Muscle layer of duodenum (tissue), 2 donors: ENCODE data around the gene ERCC6L2.

Experiments
- H3K27ac ChIP-seq: one replicate; pipeline ENCODE4 v1.7.0; 2013; ENCODE audit warnings: mild to moderate bottlenecking, low read length
- H3K27me3 ChIP-seq: one replicate; pipeline ENCODE4 v1.7.0; 2013; ENCODE audit warnings: low read depth, mild to moderate bottlenecking, control low read depth, low read length
- H3K36me3 ChIP-seq, 2 donors: one replicate each; pipeline ENCODE4 v1.7.0; 2013; ENCODE audit warnings: low read length in 2 of 2, control low read depth in 1 of 2, mild to moderate bottlenecking in 1 of 2; ENCODE audit not compliant: insufficient read depth in 2 of 2, control insufficient read depth in 1 of 2
- H3K4me1 ChIP-seq, 2 donors: one replicate each; pipeline ENCODE4 v1.7.0; 2013; ENCODE audit warnings: low read length in 2 of 2, mild to moderate bottlenecking in 2 of 2, control low read depth in 1 of 2, moderate library complexity in 1 of 2; ENCODE audit not compliant: insufficient read depth in 2 of 2, control insufficient read depth in 1 of 2
- H3K4me3 ChIP-seq, 2 donors: one replicate each; pipeline ENCODE4 v1.7.0; 2013; ENCODE audit warnings: low read length in 2 of 2, low read depth in 1 of 2, mild to moderate bottlenecking in 1 of 2
- H3K9me3 ChIP-seq, 2 donors: one replicate each; pipeline ENCODE4 v1.7.0; 2013; ENCODE audit warnings: low read length in 2 of 2, control low read depth in 1 of 2, mild to moderate bottlenecking in 1 of 2; ENCODE audit not compliant: control insufficient read depth in 1 of 2
- donor health status: healthy.

The ERCC6L2 gene

DNA sequence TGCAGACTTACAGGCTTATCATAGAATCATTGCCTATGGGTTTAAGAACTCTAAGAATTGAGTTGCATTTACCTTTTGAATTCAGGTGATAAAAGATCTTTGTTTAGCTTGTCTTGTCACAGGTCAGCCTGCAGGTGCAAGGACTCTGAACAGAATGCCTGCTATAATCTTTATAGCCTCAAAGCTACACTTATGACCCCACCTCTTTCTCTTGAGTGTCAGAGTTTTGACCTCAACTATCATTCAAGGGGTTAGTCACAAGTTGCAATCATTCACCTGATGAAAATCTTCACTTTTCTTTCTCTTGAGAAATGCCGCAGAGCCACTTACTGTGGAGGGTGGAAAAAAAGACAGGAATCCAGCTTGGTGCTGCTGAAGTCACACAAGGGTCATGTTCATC is 49.5 kb downstream of the ERCC6L2 start:
- no peaks in the 10 kb centered on the region for H3K4me1 ChIP-seq
- H3K9me3 ChIP-seq, result no peaks in the 10 kb centered on the region
- no peak overlapping the region for H3K27ac ChIP-seq
- no peaks in the 10 kb centered on the region for H3K27me3 ChIP-seq
- H3K36me3 ChIP-seq, result peaks cover 35 to 36% of the 10 kb centered on the region in 2 donors
- H3K4me3 ChIP-seq, result no peak overlapping the region

DNA sequence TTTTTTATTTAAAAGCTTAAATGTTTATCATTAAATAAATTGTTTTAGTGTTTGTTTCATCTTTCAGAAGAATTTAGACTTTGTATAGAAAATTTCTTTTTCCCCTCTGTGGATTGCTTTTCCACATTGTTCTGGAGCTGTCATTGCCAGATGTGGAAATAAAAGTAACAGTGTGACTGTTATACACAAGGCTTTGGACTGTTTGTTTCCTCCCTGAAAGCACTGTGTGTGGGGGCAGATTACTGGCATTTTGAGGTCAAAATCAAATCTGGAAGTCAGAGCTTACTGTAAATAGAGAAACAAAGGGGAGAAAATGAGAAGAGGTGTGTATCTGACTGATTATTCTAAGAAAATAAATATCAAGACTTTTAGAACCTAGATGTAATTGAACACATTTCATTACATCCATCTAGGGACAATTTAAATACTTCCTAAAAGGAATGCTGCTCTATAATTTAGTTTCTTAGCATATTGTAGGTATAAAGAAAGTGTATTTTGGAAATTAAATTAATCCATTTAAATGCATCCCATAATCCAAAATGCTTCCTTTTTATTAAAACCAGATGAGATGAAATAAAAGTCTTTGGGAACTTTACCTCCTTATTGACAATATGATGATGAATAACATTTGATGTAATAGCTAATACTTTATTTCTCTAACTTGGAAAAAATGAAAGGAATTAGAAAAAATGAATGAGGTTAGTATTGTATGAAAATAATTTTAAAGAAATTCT is 51.9 kb downstream of the ERCC6L2 start:
- H3K36me3 ChIP-seq, result peaks cover 27 to 46% of the 10 kb centered on the region in 2 donors
- H3K4me3 ChIP-seq, result no peak overlapping the region
- H3K4me1 ChIP-seq, result no peaks in the 10 kb centered on the region
- H3K27ac ChIP-seq, result no peak overlapping the region
- H3K9me3 ChIP-seq, result no peaks in the 10 kb centered on the region
- H3K27me3 ChIP-seq, result no peaks in the 10 kb centered on the region

DNA sequence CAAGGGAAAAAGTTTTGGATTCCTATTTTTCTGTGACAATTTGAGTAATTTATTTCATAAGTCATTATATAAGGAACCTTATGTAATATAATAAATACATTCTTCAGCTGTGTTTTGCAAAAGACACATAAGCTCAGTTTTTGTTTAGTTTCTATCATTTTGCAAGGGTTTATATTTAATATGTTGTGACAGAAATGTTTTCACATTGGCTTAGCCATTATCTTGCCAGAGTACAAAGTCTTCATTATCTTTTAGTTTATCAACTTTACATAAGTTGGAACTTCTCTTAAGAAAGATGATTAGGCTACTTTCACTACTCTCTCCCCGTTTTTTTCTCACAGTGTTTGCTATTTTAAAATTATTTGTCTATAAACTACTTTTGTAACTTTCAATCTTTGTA is 54.8 kb downstream of the ERCC6L2 start:
- H3K4me1 ChIP-seq, result no peaks in the 10 kb centered on the region
- H3K36me3 ChIP-seq, result peaks cover 20 to 46% of the 10 kb centered on the region in 2 donors
- H3K27ac ChIP-seq, result no peak overlapping the region
- no peak overlapping the region for H3K4me3 ChIP-seq
- H3K27me3 ChIP-seq, result no peaks in the 10 kb centered on the region
- no peaks in the 10 kb centered on the region for H3K9me3 ChIP-seq

DNA sequence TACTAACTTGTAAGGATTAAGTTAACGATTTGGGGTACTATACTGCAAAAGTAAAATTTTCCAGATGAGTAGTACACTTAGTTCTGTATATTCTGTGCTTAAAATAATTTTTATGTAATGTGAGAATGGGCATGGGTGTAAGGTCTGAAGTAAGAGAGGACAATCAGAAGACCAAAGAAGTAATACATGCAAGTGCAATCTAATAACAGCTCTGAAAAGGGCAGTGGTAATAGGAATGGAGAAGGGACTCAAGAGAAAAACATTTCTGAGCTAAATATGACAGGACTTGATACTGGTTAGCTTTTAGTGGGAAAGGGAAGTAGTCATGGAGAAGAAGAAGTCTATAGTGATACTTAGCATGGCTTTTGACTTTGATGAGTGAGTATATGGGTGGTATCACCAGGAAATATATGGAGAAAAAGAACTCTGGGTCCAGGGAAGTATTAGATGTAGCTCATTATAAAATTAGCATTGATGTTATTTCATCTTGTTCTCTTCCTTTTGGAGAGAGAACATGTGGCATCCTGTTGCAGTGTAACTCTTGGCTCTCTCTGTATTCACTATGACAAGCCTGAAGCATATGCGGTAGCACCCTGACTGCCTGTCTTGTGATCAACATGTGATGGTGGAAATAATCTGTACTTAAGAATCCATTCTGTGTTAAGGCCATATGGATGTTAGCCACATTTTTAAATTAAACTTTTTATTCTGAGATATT is 60.5 kb downstream of the ERCC6L2 start:
- H3K27ac ChIP-seq, result no peak overlapping the region
- H3K4me3 ChIP-seq, result no peak overlapping the region
- H3K4me1 ChIP-seq, result no peaks in the 10 kb centered on the region
- no peaks in the 10 kb centered on the region for H3K9me3 ChIP-seq
- peaks cover 12 to 60% of the 10 kb centered on the region in 2 donors for H3K36me3 ChIP-seq
- H3K27me3 ChIP-seq, result no peaks in the 10 kb centered on the region

DNA sequence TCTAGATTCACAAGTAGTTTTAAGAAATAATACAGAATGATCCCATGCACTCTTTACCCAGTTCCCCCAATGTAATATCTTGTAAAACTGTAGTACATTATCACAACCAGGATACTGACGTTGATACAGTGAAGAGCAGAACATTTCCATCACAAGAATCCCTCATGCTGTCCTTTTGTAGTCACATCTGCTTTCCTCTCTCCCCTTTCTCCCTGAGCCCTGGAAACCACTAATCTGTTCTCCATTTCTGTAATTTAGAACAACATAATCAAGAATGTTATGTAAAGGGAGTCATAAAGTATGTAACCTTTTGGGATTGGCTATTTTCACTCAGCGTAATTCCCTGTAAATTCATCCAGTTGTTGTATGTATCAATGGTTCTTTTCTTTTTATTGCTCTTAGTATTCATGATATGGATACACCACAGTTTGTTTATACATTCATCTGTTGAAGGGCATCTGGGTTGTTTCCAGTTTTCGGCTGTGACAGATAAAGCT is 61.1 kb downstream of the ERCC6L2 start:
- H3K9me3 ChIP-seq, result no peaks in the 10 kb centered on the region
- H3K27me3 ChIP-seq, result no peaks in the 10 kb centered on the region
- H3K36me3 ChIP-seq, result peaks cover 14 to 64% of the 10 kb centered on the region in 2 donors
- no peaks in the 10 kb centered on the region for H3K4me1 ChIP-seq
- no peak overlapping the region for H3K27ac ChIP-seq
- H3K4me3 ChIP-seq, result no peak overlapping the region

DNA sequence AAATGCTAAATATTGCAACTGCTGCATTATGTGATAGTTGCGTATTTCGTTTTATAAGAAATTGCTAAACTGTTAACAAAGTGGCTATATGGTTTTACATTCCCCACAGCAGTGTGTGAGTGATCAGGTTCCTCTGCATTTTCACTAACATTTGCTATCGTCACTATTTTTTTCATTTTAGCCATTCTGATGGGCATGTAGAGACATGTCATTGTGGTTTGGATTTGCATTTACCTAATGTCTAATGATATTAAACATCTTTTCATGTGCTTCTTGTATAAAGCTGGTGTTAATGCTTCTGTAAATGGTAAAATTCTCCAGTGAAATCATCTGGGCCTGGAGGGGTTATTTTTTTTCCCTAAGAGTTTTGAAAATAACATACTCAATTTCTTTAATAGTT is 61.6 kb downstream of the ERCC6L2 start:
- peaks cover 19 to 63% of the 10 kb centered on the region in 2 donors for H3K36me3 ChIP-seq
- H3K4me1 ChIP-seq, result no peaks in the 10 kb centered on the region
- H3K4me3 ChIP-seq, result no peak overlapping the region
- no peaks in the 10 kb centered on the region for H3K9me3 ChIP-seq
- no peaks in the 10 kb centered on the region for H3K27me3 ChIP-seq
- H3K27ac ChIP-seq, result no peak overlapping the region

DNA sequence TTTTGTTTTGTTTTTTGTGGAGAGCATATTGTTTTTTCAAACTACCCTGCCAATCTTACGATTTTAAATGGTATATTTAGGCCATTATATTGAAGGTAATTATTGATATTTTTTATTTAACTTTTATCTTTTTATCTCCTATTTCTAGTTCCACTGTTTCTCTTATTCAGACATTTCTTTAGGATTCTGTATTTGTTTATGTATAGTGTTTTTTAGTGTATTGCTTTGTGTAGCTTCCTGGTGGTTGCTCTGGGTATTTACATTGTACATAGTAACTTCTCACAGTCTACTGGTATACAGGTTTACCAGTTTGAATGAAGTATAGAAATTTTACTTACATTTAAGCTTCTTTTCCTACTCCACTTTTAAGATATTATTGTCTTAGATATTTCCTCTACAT is 63.2 kb downstream of the ERCC6L2 start:
- Histone ChIP-seq H3K4me3 (no peak overlapping the region), H3K9me3 (no peaks in the 10 kb centered on the region), H3K27ac (no peak overlapping the region), H3K36me3 (peaks cover 17 to 52% of the 10 kb centered on the region in 2 donors), H3K4me1 (no peaks in the 10 kb centered on the region), H3K27me3 (no peaks in the 10 kb centered on the region)

DNA sequence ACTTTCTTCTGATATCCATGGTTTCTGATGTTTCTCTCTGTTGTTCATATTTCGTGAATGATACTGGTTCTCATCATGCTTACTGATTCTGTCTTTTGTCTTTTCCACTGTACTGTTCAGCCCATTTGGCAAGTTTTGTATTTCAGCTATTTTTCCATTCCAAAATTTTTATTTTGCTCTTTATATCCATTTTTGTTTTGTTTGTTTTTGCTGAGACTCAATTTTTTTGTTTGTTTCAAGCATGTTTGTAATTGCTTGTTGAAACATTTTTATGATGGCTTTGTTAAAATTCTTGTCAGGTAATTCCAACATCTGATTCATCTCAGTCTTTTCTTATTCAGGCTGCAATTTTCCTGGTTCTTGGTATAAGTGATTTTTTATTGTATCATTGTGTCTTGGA is 64.0 kb downstream of the ERCC6L2 start:
- Histone ChIP-seq H3K4me3 (no peak overlapping the region), H3K27ac (no peak overlapping the region), H3K4me1 (no peaks in the 10 kb centered on the region), H3K36me3 (peaks cover 17 to 56% of the 10 kb centered on the region in 2 donors), H3K27me3 (no peaks in the 10 kb centered on the region), H3K9me3 (no peaks in the 10 kb centered on the region)

DNA sequence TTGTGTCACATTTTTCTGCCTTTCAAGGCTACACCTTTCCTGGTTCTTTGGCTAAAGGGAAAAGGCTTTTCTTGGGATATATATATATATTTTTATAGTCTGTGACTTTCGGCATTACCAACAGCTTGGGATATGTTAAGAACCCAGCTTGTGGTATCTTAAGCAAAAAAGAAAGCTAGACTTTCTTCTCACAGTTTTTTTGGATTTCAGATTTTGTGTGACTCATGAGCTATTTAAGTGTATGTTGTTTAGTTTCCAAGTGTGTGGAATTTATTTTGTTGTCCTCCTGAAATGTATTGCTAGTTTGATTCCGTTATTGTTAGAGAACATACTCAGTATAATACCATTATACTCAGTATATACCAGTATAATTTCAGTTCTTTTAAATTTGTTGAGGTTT is 64.8 kb downstream of the ERCC6L2 start:
- Histone ChIP-seq H3K27me3 (no peaks in the 10 kb centered on the region), H3K4me1 (no peaks in the 10 kb centered on the region), H3K4me3 (no peak overlapping the region), H3K36me3 (peaks cover 17 to 56% of the 10 kb centered on the region in 2 donors), H3K9me3 (no peaks in the 10 kb centered on the region), H3K27ac (no peak overlapping the region)

DNA sequence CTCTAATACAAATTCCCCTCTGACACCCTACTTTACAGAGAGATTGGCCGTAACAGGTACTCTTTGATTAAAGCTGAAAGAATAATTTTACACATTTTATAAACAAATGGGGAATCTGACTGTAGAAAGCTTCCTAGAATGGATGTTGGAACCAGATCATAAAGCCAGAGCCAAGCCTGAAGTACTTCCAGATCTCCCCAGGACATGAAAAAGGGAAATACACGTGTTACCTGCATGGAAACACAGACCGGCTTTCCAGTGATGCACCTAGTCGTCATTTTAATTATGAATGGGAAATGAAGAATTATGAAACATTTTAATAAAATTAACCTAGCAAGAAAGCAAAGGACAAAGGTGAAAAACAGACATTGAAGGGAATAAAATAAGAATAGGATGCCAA is 66.5 kb downstream of the ERCC6L2 start:
- Histone ChIP-seq H3K36me3 (peaks cover 17 to 46% of the 10 kb centered on the region in 2 donors), H3K4me1 (no peaks in the 10 kb centered on the region)

DNA sequence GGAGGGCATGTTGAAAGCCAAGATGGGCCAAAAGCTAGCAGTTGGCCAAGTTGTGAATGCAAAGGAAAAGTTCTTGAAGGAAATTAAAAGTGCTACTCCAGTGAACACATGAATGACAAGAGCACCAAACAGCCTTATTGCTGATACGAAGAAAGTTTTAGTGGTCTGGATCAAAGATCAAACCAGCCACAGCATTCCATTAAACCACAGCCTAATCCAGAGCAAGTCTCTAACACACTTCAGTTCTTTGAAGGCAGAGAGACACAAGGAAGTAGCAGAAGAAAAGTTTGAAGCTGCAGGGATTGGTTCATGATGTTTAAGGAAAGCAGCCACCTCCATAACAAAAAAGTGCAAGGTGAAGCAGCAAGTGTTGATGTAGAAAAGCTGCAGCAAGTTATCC is 71.6 kb downstream of the ERCC6L2 start:
- H3K9me3 ChIP-seq, result no peaks in the 10 kb centered on the region
- peaks cover 10 to 27% of the 10 kb centered on the region in 2 donors for H3K36me3 ChIP-seq
- no peak overlapping the region for H3K4me3 ChIP-seq
- H3K27me3 ChIP-seq, result no peaks in the 10 kb centered on the region
- H3K4me1 ChIP-seq, result no peaks in the 10 kb centered on the region
- H3K27ac ChIP-seq, result no peak overlapping the region

More for the DNA sequence above, 66.5 kb downstream of the ERCC6L2 start:
- Histone ChIP-seq H3K27me3 (no peaks in the 10 kb centered on the region), H3K4me3 (no peak overlapping the region), H3K27ac (no peak overlapping the region), H3K9me3 (no peaks in the 10 kb centered on the region)
